ENCODE data around the gene PILRA. TPM values are rescaled to one million over a fixed set of nuclear protein-coding genes. Genes with fewer than 3 reads are reported as not detected.

The PILRA gene
- total and polyA plus RNA-seq, 2 of the 8 experiments (the other 6 are each of a cell fraction or from before 2014, with no cell fraction given), result 7.6 to 10.6 TPM

- Histone ChIP-seq H2BK15ac (ENCODE audit: low read length) (no peak overlapping the region), H2BK5ac (ENCODE audit: low read depth, low read length) (no peak overlapping the region), H3K18ac (ENCODE audit: extremely low read depth, low read length) (no peak overlapping the region), H3K79me1 (ENCODE audit: low read depth, low read length) (no peaks in the 10 kb centered on the region), H3K9ac (replicated peaks in 1 of 4; ENCODE audit: extremely low read depth in 1 of 4, low read depth in 3 of 4, low read length in 3 of 4) (no peak overlapping the region), H2BK12ac (ENCODE audit: low read depth, low read length) (no peak overlapping the region), H2BK120ac (replicated peaks; ENCODE audit: low read depth, low read length) (no peak overlapping the region), H3K27me3 (replicated peaks in 1 of 4; ENCODE audit: control insufficient read depth in 3 of 4, extremely low read depth in 1 of 4, insufficient read depth in 3 of 4, low read length in 3 of 4) (no peaks in the 10 kb centered on the region), H3K4ac (replicated peaks; ENCODE audit: insufficient read length, low read depth, low read length) (no peak overlapping the region), H3K4me3 (ENCODE audit: extremely low read depth in 1 of 4, insufficient read depth in 2 of 4, low read depth in 3 of 4, low read length in 4 of 4) (no peak overlapping the region), H3K14ac (ENCODE audit: insufficient read length) (no peak overlapping the region), H3K79me2 (ENCODE audit: control insufficient read depth in 1 of 2, insufficient read depth in 2 of 2, low read length in 2 of 2) (no peaks in the 10 kb centered on the region), H4K5ac (ENCODE audit: insufficient read length, low read depth, low read length) (no peak overlapping the region), H3K27ac (ENCODE audit: low read depth, low read length) (no peak overlapping the region), H3K4me1 (replicated peaks in 1 of 4; ENCODE audit: control insufficient read depth in 3 of 4, insufficient read depth in 4 of 4, low read length in 3 of 4) (no peaks in the 10 kb centered on the region), H2AFZ (ENCODE audit: low read length) (no peak overlapping the region), H2BK20ac (ENCODE audit: low read length) (no peak overlapping the region), H4K91ac (replicated peaks; ENCODE audit: insufficient read length, low read length) (no peak overlapping the region), H2AK5ac (ENCODE audit: low read depth, low read length) (no peak overlapping the region), H3K9me3 (ENCODE audit: insufficient read depth in 2 of 2, low read depth in 1 of 2, low read length in 1 of 2) (no peaks in the 10 kb centered on the region), H3K23ac (ENCODE audit: insufficient read length) (no peak overlapping the region), H3K23me2 (ENCODE audit: low read depth, low read length) (no peaks in the 10 kb centered on the region), H4K8ac (ENCODE audit: extremely low read depth, insufficient read depth, low read length) (no peak overlapping the region), H3K4me2 (ENCODE audit: insufficient read depth in 1 of 2, low read depth in 2 of 2, low read length in 2 of 2) (no peak overlapping the region), H3K56ac (replicated peaks; ENCODE audit: insufficient read length, low read depth, low read length) (no peak overlapping the region), H4K20me1 (replicated peaks in 1 of 2; ENCODE audit: control insufficient read depth in 1 of 2, insufficient read depth in 2 of 2, low read length in 2 of 2) (no peaks in the 10 kb centered on the region), H3K36me3 (ENCODE audit: control insufficient read depth in 2 of 4, insufficient read depth in 4 of 4, low read length in 3 of 4) (no peaks in the 10 kb centered on the region)
- WGBS, 2 experiments (ENCODE audit: extremely low coverage in 1 of 2, insufficient coverage in 1 of 2, insufficient read length in 1 of 2, insufficient replicate concordance in 2 of 2, low coverage in 1 of 2, low lambda C conversion rate in 2 of 2, missing lambda C conversion rate in 1 of 2), result 92% methylated on average over 1 of the region's 1 CpG; no CpG with 5 or more reads in 1 of the 2 experiments
- DNase-seq (ENCODE audit: low read depth in 1 of 2, low spot score in 2 of 2) (no peak), FAIRE-seq (no peak)
- POLR2A ChIA-PET (ENCODE audit: partially characterized antibody), result interaction anchor here (2.1 to 2.6 kb wide), 2 partner anchors 9 to 12 kb away, joined by 5 to 15 read pairs; partner anchors contain the start of genes MEPCE and ZCWPW1
- CTCF ChIA-PET (ENCODE audit: partially characterized antibody), result interaction anchor here (0.5 to 4.2 kb wide), 2 partner anchors 12 to 375 kb away, joined by 3 to 17 read pairs; no protein-coding TSS in a partner anchor
- no peak for TF ChIP-seq TBP (IDR thresholded peaks at IDR 0.05; ENCODE audit: low read depth, low read length)
- no peak for TF ChIP-seq EP300 (IDR thresholded peaks at IDR 0.05; ENCODE audit: borderline replicate concordance in 1 of 2, low read depth in 2 of 2, low read length in 2 of 2)
- no peak for TF ChIP-seq GABPA (IDR thresholded peaks at IDR 0.05; ENCODE audit: borderline replicate concordance, insufficient read depth, low read length)
- no peak for TF ChIP-seq POU5F1 (IDR thresholded peaks at IDR 0.05; ENCODE audit: low read depth, low read length)
- TF ChIP-seq ASH2L (IDR thresholded peaks at IDR 0.05; ENCODE audit: low read length), result no peak
- no peak for TF ChIP-seq GTF2F1 (IDR thresholded peaks at IDR 0.05; ENCODE audit: borderline replicate concordance, low read depth, low read length)
- TF ChIP-seq, protein P1, sequence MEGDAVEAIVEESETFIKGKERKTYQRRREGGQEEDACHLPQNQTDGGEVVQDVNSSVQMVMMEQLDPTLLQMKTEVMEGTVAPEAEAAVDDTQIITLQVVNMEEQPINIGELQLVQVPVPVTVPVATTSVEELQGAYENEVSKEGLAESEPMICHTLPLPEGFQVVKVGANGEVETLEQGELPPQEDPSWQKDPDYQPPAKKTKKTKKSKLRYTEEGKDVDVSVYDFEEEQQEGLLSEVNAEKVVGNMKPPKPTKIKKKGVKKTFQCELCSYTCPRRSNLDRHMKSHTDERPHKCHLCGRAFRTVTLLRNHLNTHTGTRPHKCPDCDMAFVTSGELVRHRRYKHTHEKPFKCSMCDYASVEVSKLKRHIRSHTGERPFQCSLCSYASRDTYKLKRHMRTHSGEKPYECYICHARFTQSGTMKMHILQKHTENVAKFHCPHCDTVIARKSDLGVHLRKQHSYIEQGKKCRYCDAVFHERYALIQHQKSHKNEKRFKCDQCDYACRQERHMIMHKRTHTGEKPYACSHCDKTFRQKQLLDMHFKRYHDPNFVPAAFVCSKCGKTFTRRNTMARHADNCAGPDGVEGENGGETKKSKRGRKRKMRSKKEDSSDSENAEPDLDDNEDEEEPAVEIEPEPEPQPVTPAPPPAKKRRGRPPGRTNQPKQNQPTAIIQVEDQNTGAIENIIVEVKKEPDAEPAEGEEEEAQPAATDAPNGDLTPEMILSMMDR (IDR thresholded peaks at IDR 0.05; ENCODE audit: control extremely low read depth in 1 of 3, insufficient read depth in 1 of 3, low read depth in 1 of 3, low read length in 3 of 3), result no peak
- TF ChIP-seq BACH1 (IDR thresholded peaks at IDR 0.05; ENCODE audit: low read length), result no peak
- TF ChIP-seq SUZ12 (IDR thresholded peaks at IDR 0.05; ENCODE audit: low read length), result no peak
- no peak for TF ChIP-seq ZNF274 (IDR thresholded peaks at IDR 0.05; ENCODE audit: borderline replicate concordance, extremely low read depth, low read length)
- TF ChIP-seq KDM1A (IDR thresholded peaks at IDR 0.05; ENCODE audit: borderline replicate concordance, low read length), result no peak
These were observed 46.5 kb downstream of the PILRA start for GRCh38 chr7:100419660-100420226.
